ENCODE data around the gene LACRT. TPM values are rescaled to one million over a fixed set of nuclear protein-coding genes. Genes with fewer than 3 reads are reported as not detected.

Gene LACRT
- total RNA-seq, 2 donors from 2014 or later: not detected

DNA sequence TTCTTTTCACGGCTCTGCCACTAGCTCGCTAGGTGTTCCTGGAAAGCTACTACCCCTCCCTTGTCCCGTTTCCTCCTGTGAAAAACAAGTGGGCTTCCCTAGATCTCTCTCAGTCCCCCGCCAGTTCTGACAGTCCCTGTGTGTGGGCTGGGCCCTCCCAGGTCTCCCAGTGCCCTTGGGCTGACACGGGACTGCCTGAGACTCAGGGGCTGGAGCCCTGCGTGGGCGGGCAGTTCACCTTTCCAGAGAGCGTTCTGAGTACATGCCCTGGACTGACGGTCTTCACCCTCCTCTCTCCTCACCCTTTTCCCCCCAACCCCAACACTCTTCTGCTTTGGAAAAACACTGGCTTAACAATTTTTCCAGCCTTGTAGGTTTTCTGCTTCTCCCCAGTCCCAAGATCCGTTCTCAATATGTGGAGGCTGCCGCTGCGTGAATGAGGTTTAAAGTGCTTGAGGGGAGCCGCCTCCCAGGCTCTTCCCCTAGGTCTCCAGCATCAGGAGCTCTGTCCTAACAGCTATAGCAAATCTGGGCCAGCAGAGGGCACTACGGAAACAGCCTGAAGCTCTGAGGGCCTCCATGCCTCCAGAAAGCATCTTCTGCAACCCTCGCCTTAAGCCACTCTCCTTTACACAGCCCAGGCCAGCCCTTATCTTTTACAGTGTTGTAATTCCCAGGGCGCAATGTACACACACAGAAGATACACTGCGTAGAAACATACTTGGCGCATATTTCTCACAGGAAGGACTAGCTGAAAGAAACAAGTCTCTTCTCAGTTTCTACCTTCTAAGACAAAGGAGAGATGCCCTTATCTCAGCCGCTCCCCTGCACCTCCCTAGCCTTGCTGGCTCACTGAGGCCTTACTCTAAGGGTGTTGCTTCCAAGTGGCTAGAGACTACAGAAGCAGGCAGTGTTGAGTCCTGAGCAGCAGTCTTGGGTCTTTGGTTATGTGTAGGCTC, 23.9 kb upstream of the LACRT start:
- Histone ChIP-seq H3K36me3 (no peaks in the 10 kb centered on the region), H3K4me3 (no peak overlapping the region), H3K27me3 (no peaks in the 10 kb centered on the region), H3K27ac (no peak overlapping the region), H3K9me3 (no peaks in the 10 kb centered on the region), H3K4me1 (no peaks in the 10 kb centered on the region)
- peak in 1 of 2 donors; percentile 33 for TF ChIP-seq CTCF (IDR thresholded peaks at IDR 0.05)
- DNase-seq (ENCODE audit: low spot score): no peak

DNA sequence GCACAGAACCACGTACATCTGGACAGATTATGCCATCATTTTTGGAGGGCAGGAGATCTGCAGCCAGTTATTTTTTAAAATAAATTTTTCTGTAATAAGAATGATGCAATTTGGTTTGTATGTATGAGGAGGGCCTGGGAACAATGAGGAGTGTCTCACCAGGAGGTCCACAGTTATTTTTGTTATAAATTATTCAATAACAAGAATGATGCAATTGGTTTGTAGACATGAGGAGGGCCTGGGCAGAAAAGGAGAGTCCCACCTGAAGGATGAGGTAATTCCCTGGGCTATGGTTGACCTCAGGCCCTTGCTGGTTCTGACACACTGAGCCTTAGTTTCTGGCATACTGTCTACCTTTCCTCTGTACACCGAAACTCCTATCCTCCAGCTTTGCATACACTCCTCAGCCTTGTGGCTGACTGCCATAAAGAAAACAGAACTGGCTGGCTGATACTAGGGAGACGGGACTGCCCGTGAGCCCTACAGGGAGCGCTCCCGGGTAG, 22.5 kb upstream of the LACRT start:
- H3K27ac ChIP-seq: no peak overlapping the region
- H3K4me1 ChIP-seq: no peaks in the 10 kb centered on the region
- H3K36me3 ChIP-seq: no peaks in the 10 kb centered on the region
- no peak for TF ChIP-seq CTCF (IDR thresholded peaks at IDR 0.05)
- no peaks in the 10 kb centered on the region for H3K27me3 ChIP-seq
- no peaks in the 10 kb centered on the region for H3K9me3 ChIP-seq
- DNase-seq (ENCODE audit: low spot score): no peak
- no peak overlapping the region for H3K4me3 ChIP-seq

GRCh38 chr12:54654926-54655325, 20.2 kb upstream of the LACRT start:
- H3K4me3 ChIP-seq: no peak overlapping the region
- no peaks in the 10 kb centered on the region for H3K4me1 ChIP-seq
- no peaks in the 10 kb centered on the region for H3K27me3 ChIP-seq
- H3K36me3 ChIP-seq: no peaks in the 10 kb centered on the region
- H3K9me3 ChIP-seq: no peaks in the 10 kb centered on the region
- H3K27ac ChIP-seq: no peak overlapping the region
- DNase-seq (ENCODE audit: low spot score): no peak
- no peak for TF ChIP-seq CTCF (IDR thresholded peaks at IDR 0.05)

GRCh38 chr12:54653025-54653424, 18.3 kb upstream of the LACRT start:
- no peaks in the 10 kb centered on the region for H3K36me3 ChIP-seq
- DNase-seq (ENCODE audit: low spot score): no peak
- H3K27me3 ChIP-seq: no peaks in the 10 kb centered on the region
- no peak overlapping the region for H3K27ac ChIP-seq
- H3K4me3 ChIP-seq: no peak overlapping the region
- H3K4me1 ChIP-seq: no peaks in the 10 kb centered on the region
- no peaks in the 10 kb centered on the region for H3K9me3 ChIP-seq
- TF ChIP-seq CTCF (IDR thresholded peaks at IDR 0.05): no peak

DNA sequence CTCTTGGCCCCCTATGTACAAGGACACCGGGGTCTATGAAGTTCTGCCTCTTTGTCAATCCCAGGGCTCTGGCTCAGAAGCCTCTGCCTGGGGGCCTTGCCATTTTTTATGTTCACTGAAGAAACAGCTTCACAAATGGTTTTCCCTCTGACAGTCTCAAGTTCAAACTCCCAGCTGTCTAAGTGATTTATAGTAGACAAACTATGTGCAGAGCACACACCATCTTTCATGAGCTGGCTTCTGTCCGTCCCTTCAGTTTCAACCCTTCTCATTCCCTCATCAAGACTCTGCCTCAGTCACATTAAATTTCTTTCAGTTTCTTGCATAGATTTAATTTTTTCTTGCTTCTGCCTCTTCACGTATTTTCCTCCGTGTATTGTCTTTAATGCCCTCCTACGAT, 16.2 kb upstream of the LACRT start:
- Histone ChIP-seq H3K9me3 (no peaks in the 10 kb centered on the region), H3K27me3 (no peaks in the 10 kb centered on the region), H3K4me3 (no peak overlapping the region), H3K4me1 (no peaks in the 10 kb centered on the region), H3K36me3 (no peaks in the 10 kb centered on the region), H3K27ac (no peak overlapping the region)
- TF ChIP-seq CTCF (IDR thresholded peaks at IDR 0.05): no peak
- DNase-seq (ENCODE audit: low spot score): no peak

Measured in right atrium auricular region (tissue), 2 donors.